VCaP (cell line): ENCODE measurements around the gene APLF.

Experiments
- H3K27ac ChIP-seq: fragments of 450-650 bp; 2 replicates; pipeline ENCODE4 v1.5.1; 2017
- CTCF ChIP-seq: fragments of 450-650 bp; conservative IDR thresholded peaks from 2 replicates; pipeline ENCODE4 v1.5.1; 2017; ENCODE audit warnings: mild to moderate bottlenecking, moderate library complexity

APLF gene

GRCh38 chr2:68426446-68426845 lies 40.9 kb upstream of the APLF start:
- H3K27ac ChIP-seq: no peak overlapping the region
- no peak for TF ChIP-seq CTCF

- no peak for TF ChIP-seq CTCF
- no peak overlapping the region for H3K27ac ChIP-seq
Measured at GRCh38 chr2:68426848-68427579, 40.4 kb upstream of the APLF start.

GRCh38 chr2:68428126-68428525 lies 39.3 kb upstream of the APLF start:
- no peak for TF ChIP-seq CTCF
- H3K27ac ChIP-seq: no peak overlapping the region

GRCh38 chr2:68428746-68429145 lies 38.6 kb upstream of the APLF start:
- no peak for TF ChIP-seq CTCF
- no peak overlapping the region for H3K27ac ChIP-seq

GRCh38 chr2:68429311-68429826 lies 38.0 kb upstream of the APLF start:
- no peak for TF ChIP-seq CTCF
- no peak overlapping the region for H3K27ac ChIP-seq

GRCh38 chr2:68431316-68431972 lies 35.9 kb upstream of the APLF start:
- H3K27ac ChIP-seq: no peak overlapping the region
- TF ChIP-seq CTCF: no peak

- no peak overlapping the region for H3K27ac ChIP-seq
- no peak for TF ChIP-seq CTCF
Measured at GRCh38 chr2:68432696-68433658, 34.4 kb upstream of the APLF start.
